ENCODE results near the gene PREX1.

PREX1 gene

DNA sequence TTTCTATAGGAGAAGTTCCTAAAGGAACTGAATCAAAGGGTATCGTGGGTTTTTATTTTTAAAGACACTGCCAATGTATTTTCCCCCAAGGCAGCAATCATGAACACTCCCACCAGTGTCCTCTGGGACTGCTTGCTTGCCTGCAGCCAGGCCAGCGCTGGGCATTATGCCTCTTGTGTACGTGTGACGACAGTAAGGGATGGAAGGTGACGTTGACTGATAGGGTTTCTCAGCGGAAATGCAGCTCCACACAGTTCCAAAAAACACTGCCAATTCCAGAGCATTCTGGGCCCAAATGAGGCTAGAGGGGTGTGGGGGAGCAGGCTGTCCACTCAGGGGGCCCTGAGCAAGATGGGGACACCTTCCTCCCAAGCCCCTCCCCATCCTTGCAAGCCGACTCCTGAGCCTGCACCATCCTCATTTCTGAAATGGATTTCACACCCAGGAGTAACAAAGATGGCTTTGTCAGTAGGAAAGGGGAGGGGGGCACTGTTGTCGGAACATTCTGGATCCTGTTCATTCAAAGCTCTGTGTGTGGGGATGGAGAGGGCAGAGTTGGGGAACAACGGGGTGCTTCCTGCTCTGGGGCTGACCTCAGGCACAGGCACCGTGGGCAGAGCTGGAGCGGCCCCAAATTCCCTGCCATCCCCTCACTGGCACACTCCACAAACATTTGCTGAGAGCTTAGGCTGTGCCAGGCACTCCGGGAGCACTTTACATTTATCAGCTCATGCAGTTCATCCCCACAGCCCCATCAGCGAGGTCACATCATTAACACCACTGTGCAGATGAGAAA is 20.0 kb downstream of the PREX1 start:
- no peak for DNase-seq

DNA sequence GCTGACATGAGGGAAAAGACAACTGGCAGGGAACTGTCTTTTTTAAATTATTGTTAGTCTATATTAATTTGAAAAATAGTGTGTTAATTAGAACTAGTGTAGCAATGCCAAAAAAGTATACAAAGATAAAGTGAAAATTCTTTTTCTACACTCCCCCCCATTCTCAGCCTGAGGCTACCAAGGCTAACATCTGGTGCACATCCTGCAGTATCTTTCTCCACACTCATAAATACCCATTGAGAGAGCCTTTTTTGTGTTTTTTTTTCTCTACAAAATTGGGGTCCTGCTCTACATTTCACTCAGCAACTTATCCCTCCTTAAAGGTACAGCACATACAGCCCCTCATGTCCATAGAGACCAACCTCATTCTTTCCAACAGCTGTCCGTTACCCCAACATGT is 20.7 kb downstream of the PREX1 start:
- no peak for DNase-seq

DNA sequence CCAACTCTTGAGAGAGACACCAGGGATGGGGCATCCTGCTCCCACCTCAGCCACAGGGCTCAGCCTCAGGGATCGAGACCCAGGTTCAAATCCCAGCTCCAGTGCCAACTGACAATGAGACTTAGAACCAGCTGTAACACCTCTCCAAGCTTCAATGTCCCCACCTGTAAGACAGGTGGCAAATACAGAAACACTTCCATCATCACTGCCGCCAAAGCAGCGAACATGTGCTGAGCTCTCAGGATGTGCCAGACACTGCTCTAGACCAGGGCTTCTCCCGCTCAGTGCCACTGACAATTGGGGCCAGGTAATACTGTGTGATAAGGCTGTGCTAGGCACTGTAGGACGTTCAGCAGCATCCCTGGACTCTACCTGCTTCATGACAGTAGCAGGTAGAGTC is 22.1 kb downstream of the PREX1 start:
- no peak for DNase-seq

DNA sequence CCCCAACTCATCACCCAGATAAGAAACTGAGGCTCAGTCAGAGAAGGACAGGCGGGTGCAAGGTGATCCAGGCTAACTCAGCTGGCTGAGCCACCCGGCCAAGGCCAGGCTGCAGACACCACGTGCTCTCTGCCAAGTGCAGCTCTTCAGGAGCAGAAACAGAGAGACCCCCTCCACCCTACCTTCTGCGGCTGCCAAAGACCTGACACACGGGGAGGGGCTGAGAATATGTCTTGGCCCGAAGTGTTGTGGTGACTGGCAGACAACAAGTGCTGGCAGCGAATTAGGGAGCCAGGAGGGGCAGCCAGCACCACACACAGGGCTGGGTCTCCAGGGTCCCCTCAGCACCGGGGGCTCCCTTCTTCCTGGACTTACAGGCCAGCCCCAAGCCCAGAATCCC is 22.5 kb downstream of the PREX1 start:
- DNase-seq = no peak

DNA sequence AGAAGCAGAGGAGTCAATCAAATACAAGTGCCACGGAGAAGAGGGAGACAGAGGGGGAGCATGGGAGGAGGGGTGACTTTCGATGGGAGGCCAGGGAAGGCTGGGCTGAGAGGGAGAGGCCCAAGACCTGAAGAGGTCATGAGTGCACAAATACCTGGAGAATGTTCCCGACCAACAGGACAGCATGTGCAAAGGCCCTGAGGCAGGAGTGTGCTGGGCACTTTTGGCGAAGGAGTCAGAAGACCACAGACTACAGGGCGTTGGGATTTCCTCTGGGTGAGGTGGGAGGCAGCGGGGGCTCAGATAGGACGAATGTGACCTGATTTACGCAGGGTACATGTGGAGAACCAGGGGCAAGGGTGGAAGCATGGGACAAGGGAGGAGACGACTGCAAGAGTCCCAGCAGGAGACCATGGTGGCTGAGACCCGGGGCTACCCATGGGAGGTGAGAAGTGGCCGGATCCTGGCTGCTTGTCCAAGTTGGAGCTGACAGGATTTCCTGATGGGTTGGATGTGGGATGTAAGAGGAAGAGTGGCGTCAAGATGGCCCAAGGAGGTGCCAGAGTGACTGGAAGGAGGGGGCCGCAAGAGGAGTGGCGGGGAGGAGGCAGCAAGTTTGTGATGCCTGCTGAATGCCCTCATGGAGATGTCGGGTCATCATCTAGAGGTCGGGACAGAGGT is 23.4 kb downstream of the PREX1 start:
- DNase-seq = no peak

DNA sequence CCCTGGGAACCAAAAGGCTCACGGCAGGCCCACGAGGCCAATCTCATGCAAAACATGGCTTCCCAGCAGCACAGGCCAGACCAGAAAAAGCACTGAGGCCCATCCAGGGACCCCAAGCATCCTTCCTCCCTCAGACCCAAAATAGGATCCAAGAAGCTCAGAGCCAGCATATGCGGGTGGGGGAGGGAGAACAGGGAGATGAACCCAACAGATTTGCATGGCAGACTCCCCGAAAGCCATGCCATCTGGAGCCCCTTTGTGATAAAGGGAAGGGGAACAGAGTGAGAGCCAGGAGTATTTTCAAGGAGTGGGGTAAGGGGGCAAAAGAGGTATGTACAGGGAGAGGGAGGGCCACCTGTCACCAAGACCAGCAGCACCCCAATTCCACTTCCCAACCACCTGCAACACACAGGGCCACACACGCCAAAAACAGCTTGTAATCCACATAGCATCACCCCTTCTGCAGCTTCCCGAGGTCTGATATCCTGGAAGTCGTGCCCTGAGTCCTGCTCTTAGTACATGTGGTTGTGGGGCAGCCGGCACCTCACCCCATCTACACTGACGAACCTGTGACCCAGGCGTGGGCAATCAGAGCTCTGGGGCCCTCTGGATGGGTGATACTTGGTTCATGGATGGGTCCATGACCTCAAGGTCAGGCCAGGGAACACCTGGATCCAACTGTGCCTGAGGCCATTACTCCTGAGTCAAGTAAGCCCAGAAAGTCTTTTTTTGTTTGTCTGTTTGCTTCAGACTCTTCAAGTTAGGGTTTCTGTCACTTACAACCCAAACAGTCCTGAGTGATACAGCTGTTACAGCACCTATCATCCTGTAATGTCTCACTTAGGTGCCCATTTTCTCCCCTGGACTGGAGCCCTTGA is 24.4 kb downstream of the PREX1 start:
- no peak for DNase-seq

DNA sequence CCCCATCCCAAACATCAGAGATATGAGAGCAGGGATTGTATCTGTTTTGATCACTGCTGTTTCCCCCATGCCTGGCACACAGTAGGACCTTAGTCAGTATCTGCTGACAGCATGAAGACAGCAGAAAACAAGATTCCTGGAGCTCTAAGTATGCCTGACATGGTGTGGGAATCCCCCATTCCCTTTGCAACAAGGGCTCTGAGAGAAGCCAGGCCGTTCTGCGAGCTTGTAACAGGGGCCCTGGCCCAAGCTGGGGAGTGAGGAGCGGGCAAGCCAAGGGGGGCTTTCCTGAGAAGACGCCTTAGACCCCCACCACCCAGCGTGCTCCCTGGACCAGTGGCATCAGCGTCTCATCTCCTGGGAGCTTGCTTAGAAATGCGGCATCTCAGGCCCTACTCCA is 25.2 kb downstream of the PREX1 start:
- no peak for DNase-seq

DNA sequence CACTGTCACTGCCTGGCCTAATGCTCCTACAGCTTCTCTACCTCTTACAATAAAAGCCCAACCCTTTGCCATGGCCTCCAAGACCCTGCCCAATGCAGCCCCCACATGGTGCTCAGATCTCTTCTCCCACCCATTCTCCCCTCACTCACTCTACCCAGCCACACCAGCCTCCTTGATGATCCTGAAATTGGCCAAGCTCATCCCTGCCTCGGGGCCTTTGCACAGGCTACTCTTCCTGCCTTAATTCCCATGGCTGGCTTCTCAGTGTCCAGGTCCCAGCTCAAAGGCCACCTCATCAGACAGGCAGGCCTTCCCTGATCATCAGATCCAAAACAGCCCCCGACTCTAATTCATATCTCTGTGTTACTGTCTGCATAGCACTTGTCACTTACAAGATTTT is 25.6 kb downstream of the PREX1 start:
- DNase-seq = no peak

DNA sequence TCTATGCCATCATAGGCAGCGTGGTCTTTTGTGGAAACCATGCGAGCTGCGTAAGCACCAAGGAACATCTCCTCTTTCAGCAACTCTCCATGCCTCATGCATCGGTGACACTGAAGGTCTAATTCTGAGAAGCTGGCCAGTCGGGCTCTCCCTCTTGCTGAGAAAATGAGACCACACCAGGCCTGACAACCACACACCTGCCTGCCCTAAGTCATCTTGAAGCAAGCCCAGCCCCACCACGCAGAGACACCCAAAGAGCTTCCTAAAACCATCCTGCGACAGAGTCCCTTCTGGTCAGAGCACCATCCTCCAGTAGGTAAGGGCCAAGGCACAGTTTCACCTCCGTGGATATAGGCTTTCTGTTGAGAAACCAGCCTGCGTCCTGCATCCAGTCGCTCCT is 26.6 kb downstream of the PREX1 start:
- no peak for DNase-seq

DNA sequence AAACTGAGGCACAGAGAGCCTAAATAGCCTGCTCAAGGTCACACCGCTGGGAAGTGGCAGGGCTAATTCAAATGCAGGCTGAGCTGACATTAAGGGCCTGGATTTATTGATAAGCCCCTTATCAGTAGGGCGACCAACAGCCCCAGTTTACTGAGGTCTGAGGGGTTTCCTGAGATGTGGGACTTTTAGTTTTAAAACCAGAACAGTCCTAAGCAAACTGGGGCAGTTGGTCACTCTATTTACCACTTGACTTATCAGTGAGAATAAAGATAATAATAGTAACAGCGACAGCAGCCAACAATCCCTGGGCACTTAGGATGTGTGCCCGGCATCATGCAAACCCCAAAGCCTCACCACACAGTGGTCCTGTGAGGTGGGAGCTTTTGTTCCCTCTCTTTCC is 27.6 kb downstream of the PREX1 start:
- DNase-seq = no peak

DNA sequence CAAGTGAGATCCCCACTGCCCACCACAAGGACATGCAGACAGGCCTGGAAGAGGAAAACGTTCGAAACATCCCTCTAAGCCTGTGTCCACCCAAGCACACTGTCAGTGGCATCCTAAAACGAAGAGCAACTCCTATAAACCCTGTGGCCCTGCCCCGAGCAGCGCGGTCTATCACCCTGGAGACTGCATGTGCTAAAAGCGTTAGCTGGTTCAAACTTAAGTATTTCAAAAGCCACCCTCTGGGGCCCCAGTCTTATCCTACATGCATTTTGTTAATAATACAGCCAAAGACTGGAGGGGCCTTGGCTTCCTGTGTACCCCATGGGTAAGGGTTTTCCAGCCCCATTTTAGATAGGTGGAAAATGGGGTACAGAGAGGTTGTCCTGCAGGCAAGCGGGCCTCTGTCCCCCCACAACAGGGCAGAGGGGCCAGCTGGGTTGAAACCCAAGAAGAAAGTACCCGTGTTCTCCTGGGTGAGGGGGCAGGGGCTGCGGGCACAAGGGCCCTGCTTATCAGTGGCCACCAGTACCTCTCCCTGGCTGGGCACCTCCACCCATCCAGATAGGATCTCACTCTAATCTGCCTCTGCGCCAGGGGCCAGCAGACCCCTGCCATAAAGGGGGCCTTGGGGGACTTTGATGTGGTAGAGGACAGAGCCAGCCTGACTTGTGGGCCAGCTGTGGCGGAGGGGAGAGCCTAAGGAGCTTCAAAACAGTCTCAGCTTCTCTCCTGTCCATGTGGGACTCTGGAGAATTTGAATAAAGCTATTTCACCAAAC is 28.3 kb downstream of the PREX1 start:
- DNase-seq = no peak

DNA sequence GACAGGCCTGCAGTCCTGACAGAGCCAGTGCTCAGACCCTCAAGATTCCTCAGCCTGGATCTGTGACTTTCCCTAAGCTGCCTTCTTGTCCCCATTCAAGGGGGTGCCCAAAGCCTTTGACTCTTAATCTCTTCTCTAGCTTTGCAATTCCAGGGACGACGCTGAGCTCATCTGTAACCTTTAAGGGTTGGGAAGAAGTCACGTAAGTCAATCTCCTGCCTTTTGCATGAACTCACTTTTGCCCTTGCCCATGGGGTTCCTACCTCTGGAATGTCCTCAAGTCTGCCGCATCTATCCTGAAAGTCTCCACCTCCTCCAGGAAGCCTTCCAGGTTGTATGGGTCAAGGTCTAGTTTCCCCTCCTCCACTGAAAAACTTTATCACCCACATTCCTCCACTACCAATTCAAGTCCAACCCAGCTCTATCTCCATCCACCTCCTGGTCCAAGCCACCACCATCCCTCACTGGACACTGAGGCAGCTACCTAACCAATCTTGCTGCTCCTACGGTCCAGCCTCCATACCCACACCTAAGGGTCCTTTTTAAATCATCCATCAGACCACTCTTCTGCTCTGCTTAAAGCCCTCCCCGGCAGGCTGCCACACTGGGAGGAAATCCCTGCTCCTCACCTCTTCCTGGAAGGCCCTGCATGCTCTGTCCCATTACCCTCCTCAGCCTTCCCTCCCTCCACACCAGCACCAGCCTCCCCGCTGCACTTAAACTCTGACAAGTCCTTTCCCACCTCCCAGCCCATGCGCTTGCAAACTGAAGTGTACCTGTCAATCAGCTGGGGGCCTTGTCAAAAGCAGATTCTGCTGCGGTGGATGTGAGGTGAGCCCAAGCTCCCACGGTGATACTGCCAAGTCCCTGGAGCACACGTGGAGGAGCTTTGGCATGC is 29.7 kb downstream of the PREX1 start:
- no peak for DNase-seq

DNA sequence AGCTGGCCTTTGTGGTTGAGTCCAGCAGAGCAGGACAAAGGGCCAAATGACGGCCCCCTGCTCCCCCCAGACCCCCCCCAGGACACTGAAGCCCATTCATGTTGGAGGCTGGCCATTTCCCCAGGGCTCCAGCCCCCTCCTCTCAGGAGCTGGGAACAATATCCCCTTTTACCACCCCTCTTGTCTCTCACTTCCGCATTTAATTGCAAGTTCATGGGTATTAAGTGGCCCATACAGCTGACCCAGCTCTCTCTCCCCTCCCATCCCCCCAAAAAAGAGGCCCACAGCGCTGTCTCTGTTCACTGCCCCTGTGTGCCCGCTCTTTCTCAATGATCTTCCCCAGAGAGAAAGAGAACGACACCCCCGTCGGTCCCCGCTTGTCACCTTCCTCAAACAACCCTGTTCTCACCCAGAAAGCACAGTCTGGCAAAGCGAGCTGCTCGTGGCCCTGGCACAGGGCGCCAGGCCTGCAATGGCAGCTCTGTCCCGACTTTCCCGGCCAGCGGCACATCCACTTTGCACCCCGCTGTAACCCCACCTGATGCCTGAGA is 30.4 kb downstream of the PREX1 start:
- no peak for DNase-seq

DNA sequence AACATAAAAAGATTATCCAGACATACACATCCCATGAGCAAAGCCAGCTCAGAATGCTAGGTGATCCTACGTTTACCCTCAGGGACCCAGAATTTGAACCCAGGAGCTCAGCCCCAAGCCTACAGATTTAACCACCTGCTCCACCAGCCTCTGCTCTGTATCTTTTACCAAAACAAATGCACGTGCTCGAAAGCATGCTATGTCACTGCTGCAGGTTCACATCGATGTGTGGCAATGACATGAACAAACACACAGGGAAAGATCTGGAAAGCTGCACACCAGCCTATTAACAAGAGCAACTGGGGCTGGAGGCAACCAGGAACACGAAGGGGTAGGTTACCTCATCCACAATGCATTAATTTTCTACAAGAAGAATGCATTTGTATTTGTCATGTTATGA is 32.1 kb downstream of the PREX1 start:
- no peak for DNase-seq

DNA sequence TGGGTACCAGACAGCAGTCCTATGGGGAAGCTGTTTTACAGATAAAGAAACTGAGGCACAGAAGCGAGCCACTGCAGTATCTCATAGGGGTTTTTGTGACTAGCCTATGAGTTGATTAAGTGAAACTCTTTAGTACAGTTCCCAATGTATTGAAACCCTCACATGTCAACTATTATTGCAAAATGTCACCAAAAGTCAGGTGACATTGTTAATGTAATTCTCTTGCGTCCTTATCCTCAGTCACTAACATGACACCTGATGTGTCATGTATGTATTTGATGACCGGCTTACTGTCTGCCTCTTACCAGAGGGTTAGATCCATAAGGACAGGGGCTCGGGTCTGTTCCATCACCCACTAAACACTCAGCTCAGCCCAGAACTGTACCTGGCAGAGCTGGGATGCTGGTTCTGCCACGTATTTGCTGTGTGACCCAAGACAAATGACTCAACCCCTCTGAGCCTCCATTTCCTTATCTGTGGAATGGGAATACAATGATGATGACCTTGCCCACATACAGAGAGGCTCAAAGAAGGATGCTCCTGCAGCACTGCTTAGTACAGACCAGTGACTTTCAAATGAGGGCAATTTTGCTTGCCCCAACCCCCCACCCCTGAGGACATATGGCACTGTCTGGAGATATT is 32.9 kb downstream of the PREX1 start:
- no peak for DNase-seq

DNA sequence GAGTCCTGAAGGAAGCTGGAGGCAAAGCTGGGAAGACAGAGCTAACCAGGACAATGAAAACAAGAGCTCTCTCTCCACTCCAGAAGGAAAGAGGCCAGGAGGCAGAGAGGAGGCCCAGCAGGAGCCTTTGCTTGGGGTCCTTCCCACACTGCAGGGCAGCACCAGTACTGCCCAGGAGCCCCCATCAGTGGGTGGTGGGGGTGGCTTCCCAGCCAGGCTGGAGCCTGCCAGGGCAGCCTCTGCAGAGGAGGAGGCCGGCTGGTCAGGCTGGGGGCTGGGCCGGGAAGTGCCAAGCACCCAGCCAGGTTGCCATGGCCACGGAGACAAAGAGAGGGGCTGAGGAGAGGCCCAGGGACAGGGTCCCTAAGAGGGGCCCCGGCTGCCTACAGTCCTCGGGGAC is 33.4 kb downstream of the PREX1 start:
- no peak for DNase-seq

DNA sequence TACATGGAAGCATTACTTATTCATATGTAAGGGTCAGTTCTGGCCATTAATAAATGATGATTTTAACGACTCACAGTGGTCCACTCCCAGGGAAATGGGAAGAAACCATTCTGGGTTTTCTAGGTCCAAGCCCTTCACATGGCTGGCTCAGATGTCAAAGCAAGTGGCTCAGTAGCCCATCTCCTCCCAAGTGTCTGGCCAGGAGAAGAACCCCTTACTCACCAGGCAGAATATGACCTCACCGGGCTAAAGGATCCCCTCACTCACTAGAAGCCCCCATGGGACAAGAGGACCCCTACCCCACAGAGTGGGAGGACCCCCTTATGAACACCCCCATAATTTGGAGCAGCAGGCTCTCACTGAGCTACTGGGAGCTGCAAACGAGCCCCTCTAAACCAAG is 34.0 kb downstream of the PREX1 start:
- no peak for DNase-seq

DNA sequence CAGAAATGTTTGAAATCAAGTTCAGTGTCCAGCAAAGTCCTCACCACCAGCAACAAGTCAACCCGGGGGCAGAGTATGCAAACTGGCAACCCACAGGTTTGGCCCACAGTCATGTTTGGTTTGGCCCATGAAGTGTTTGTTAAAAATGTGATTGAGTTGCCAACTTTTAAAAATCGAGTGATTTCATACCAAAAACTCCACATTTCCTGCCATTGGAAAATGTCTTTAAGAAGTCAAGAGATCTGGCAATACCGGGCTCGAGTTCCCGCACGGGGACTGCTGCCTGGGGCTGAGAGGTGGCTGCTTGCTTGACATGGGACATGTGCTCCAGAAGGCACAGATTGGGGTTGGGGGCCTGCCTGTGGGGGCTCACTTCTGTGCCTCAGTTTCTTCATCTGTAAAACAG is 36.1 kb downstream of the PREX1 start:
- peak; percentile 72 for DNase-seq

DNA sequence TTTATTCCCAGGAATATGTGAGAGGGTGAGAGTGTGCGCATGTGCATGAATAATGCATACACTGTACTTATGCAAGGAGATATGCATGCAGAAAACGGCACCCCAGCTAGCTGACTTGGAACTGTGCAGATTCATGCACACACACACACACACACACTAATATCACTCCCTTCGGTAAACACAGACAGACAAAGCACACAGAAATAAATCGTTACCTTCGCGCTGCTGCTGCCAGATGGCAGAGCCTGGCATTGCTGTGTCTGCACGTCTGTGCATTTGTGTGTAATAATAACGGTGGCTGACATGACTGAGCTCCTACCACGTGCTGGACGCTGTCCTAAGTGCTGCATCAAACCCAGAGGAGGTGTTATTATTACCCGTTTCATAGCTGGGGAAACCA is 36.8 kb downstream of the PREX1 start:
- DNase-seq = peak; percentile 42

DNA sequence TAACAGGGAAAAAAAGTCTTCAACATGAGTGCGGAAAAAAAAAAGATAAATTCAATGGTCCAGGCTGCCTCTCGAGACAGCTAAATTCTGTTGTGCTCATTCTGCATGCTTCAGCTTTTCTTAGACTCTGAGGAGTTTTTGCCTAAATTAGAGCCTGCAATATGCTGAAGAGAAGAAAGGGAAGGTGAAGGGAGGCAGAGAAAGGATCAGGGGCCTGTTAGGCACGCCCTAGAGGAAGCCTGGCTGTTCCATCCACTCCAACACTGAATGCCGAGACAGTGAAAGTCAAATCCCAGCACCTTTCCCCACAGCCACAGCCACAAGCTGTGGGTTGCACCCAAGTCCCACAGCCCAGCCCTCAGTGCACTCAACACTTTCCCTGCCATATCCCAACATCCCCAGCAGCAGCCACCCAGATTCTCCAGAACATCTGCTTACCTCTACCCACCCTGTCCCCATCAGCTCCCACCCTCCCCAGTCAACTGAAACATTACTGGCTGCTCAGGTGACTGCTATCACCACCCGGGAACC is 37.3 kb downstream of the PREX1 start:
- no peak for DNase-seq

All from femur (tissue), 1 donor.